ENCODE measurements around the gene NFIB. TPM values are rescaled to one million over a fixed set of nuclear protein-coding genes. Genes with fewer than 3 reads are reported as not detected.

NFIB gene
- total and polyA plus RNA-seq, 2 of the 8 experiments (the other 6 are each of a cell fraction or from before 2014, with no cell fraction given), result 2.6 to 13.1 TPM

DNA sequence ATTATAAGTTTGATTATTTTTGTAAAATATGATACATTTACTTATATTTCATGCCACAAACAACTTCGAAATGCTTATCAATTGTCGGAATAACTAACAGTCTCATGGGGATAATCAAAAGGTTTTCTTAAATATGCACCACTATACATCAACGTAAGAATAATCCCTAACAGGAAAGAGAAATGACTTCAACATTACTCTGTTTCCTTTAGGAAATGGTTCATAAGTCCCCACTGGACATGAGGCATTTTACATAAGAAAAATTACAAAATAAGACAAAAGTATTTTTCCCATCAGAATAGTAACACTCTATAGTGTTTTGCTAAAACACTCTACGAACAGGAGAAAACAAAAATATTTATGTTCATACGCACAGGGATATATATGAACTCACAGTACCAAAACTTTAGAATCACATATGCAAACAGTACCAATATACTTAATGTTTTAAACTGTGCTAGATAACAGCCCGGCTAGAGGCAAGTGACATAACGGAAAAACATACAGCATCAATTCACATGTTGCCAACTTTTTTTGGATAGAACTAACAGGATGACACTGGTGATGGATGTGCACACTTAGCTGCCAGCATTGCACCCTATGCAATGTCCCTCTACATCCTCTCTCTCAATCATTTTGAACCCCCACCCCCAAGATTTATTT lies 120.5 kb downstream of the NFIB start:
- Histone ChIP-seq H3K4me1 (replicated peaks in 1 of 4; ENCODE audit: control insufficient read depth in 3 of 4, insufficient read depth in 4 of 4, low read length in 3 of 4) (peaks cover 0 to 3% (median 2%) of the 10 kb centered on the region in 4 experiments; a peak in 3 of 7 replicates), H3K18ac (ENCODE audit: extremely low read depth, low read length) (no peak overlapping the region), H3K36me3 (ENCODE audit: control insufficient read depth in 2 of 4, insufficient read depth in 4 of 4, low read length in 3 of 4) (no peaks in the 10 kb centered on the region), H3K79me1 (ENCODE audit: low read depth, low read length) (no peaks in the 10 kb centered on the region; the same call in 1 of the 2 replicates), H3K4me2 (ENCODE audit: insufficient read depth in 1 of 2, low read depth in 2 of 2, low read length in 2 of 2) (no peak overlapping the region), H3K23ac (ENCODE audit: insufficient read length) (no peak overlapping the region), H2AK5ac (ENCODE audit: low read depth, low read length) (no peak overlapping the region), H4K5ac (ENCODE audit: insufficient read length, low read depth, low read length) (no peak overlapping the region), H3K4me3 (ENCODE audit: extremely low read depth in 1 of 4, insufficient read depth in 2 of 4, low read depth in 3 of 4, low read length in 4 of 4) (no peak overlapping the region), H2BK12ac (ENCODE audit: low read depth, low read length) (no peak overlapping the region), H2BK5ac (ENCODE audit: low read depth, low read length) (no peak overlapping the region), H2BK15ac (ENCODE audit: low read length) (no peak overlapping the region), H3K23me2 (ENCODE audit: low read depth, low read length) (no peaks in the 10 kb centered on the region), H3K27me3 (replicated peaks in 1 of 4; ENCODE audit: control insufficient read depth in 3 of 4, extremely low read depth in 1 of 4, insufficient read depth in 3 of 4, low read length in 3 of 4) (no peaks in the 10 kb centered on the region), H3K9me3 (ENCODE audit: insufficient read depth in 2 of 2, low read depth in 1 of 2, low read length in 1 of 2) (no peaks in the 10 kb centered on the region), H3K56ac (replicated peaks; ENCODE audit: insufficient read length, low read depth, low read length) (no peak overlapping the region), H4K91ac (replicated peaks; ENCODE audit: insufficient read length, low read length) (no peak overlapping the region), H4K20me1 (replicated peaks in 1 of 2; ENCODE audit: control insufficient read depth in 1 of 2, insufficient read depth in 2 of 2, low read length in 2 of 2) (no peaks in the 10 kb centered on the region), H3K9ac (replicated peaks in 1 of 4; ENCODE audit: extremely low read depth in 1 of 4, low read depth in 3 of 4, low read length in 3 of 4) (no peak overlapping the region), H3K14ac (ENCODE audit: insufficient read length) (no peak overlapping the region), H2AFZ (ENCODE audit: low read length) (no peak overlapping the region), H4K8ac (ENCODE audit: extremely low read depth, insufficient read depth, low read length) (no peak overlapping the region), H3K27ac (ENCODE audit: low read depth, low read length) (no peak overlapping the region), H2BK20ac (ENCODE audit: low read length) (no peak overlapping the region), H2BK120ac (replicated peaks; ENCODE audit: low read depth, low read length) (no peak overlapping the region), H3K79me2 (ENCODE audit: control insufficient read depth in 1 of 2, insufficient read depth in 2 of 2, low read length in 2 of 2) (0 out of 4 replicates have a peak, but pooled peaks cover 0 to 4% of the 10 kb centered on the region in 2 experiments), H3K4ac (replicated peaks; ENCODE audit: insufficient read length, low read depth, low read length) (no peak overlapping the region)
- WGBS, 2 experiments (ENCODE audit: extremely low coverage in 1 of 2, insufficient coverage in 1 of 2, insufficient read length in 1 of 2, insufficient replicate concordance in 2 of 2, low coverage in 1 of 2, low lambda C conversion rate in 2 of 2, missing lambda C conversion rate in 1 of 2), result 90% methylated on average over 7 of the region's 7 CpGs; no CpG with 5 or more reads in 1 of the 2 experiments
- FAIRE-seq (no peak), DNase-seq (ENCODE audit: low read depth in 1 of 2, low spot score in 2 of 2) (no peak)
- ChIA-PET POLR2A (ENCODE audit: partially characterized antibody) (no interaction called here), CTCF (ENCODE audit: partially characterized antibody) (no interaction called here)
- TF ChIP-seq SP2 (IDR thresholded peaks at IDR 0.05; ENCODE audit: low read length) (no peak), BACH1 (IDR thresholded peaks at IDR 0.05; ENCODE audit: low read length) (no peak), SAP30 (IDR thresholded peaks at IDR 0.05; ENCODE audit: insufficient read depth, insufficient replicate concordance, low read length) (no peak), RBBP5 (IDR thresholded peaks at IDR 0.05; ENCODE audit: borderline replicate concordance, low read depth, low read length) (no peak), TAF7 (optimal IDR thresholded peaks at IDR 0.05; ENCODE audit: borderline replicate concordance, low read depth, low read length) (no peak), TCF12 (IDR thresholded peaks at IDR 0.05; ENCODE audit: low read depth, low read length) (no peak), ASH2L (IDR thresholded peaks at IDR 0.05; ENCODE audit: low read length) (no peak), HDAC2 (IDR thresholded peaks at IDR 0.05; ENCODE audit: borderline replicate concordance in 1 of 2, low read depth in 2 of 2, low read length in 2 of 2) (no peak)
